Right lobe of liver (tissue), 6 donors: ENCODE data around the gene KRTAP5-6. TPM values are rescaled to one million over a fixed set of nuclear protein-coding genes. Genes with fewer than 3 reads are reported as not detected.

Experiments
- ATAC-seq, 4 donors: fragments of 200-7000 bp; cut with Tn5 transposase; one replicate each; pipeline ENCODE4 v1.9.1; 2020; ENCODE audit warnings: mild to moderate bottlenecking in 4 of 4, moderate library complexity in 4 of 4
- DNase-seq, 3 donors: peaks; one replicate each; pipeline ENCODE4 v3.0.0-alpha.2; 2020
- H3K27ac ChIP-seq, 3 donors: fragments of 200-600 bp; one replicate each; pipeline ENCODE4 v1.8.0; 2022
- H3K27me3 ChIP-seq, 2 donors: fragments of 200-600 bp; one replicate each; pipeline ENCODE4 v1.8.0; 2022
- H3K36me3 ChIP-seq, 4 donors: fragments of 200-600 bp; sonication (generic) in 1 of 4; one replicate each; pipeline versions ENCODE4 v1.5.1 to v1.8.0; 2017 to 2022; ENCODE audit warnings: control low read depth in 1 of 4
- H3K4me1 ChIP-seq, 4 donors: fragments of 200-600 bp; sonication (generic) in 1 of 4; one replicate each; pipeline versions ENCODE4 v1.5.1 to v1.8.0; 2017 to 2022; ENCODE audit warnings: control low read depth in 1 of 4
- H3K4me3 ChIP-seq, 3 donors: fragments of 200-600 bp; one replicate each; pipeline ENCODE4 v1.8.0; 2022
- H3K9me3 ChIP-seq, 4 donors: fragments of 200-600 bp; sonication (generic) in 1 of 4; one replicate each; pipeline versions ENCODE4 v1.5.1 to v1.8.0; 2017 to 2022; ENCODE audit warnings: control low read depth in 1 of 4
- POLR2A ChIP-seq: fragments of 450-650 bp; IDR thresholded peaks from one replicate; pipeline ENCODE4 v1.6.1; 2017; ENCODE audit warnings: antibody characterized with exemption, mild to moderate bottlenecking
- WGBS: methylation state at CpG from one replicate; pipeline ENCODE4 v1.1.6; 2018; ENCODE audit warnings: low coverage, low lambda C conversion rate; ENCODE audit not compliant: insufficient coverage; ENCODE audit errors: missing lambda C conversion rate; 5-methylcytosine and 5-hydroxymethylcytosine counted together
- intact Hi-C, 2 donors: fragments of 100-400 bp; cut with DNase I; formaldehyde crosslinking; loops; one replicate each; pipeline versions ENCODE4 v1.11.2 to v1.14.1; 2022
- total RNA-seq, 6 experiments: library from RNA; depleted of rRNA in 2 of 6; stranded (reverse); fragments of >200 nt in 2 of 6; fragmentation: NEBNext Ultra II Directional in 3 of 6; extraction: Animal tissue kit (Norgen Biotek cat#: 25700) in 3 of 6; gene quantifications; one replicate each; pipeline versions ENCODE4 v1.1.0 to v1.2.4, GENCODE V29; 2016 to 2023
- TF ChIP-seq, protein P1 (sequence below), 4 donors: fragments of 200-600 bp in 3 of 4; fragments of 450-650 bp in 1 of 4; IDR thresholded peaks; one replicate each; pipeline versions ENCODE4 v1.5.1 to v1.8.0; 2016 to 2022; ENCODE audit warnings: antibody characterized with exemption in 4 of 4, mild to moderate bottlenecking in 2 of 4
- donor health status: DM: no; HTN: yes; CAD: no.
- donor health status: DM: no; HTN: no; CAD: no.
- donor health status: DM: no; HTN: no; CAD: no.
- donor health status: DM: no; HTN: yes; CAD: no.
- donor health status: DM: no; HTN: yes; CAD: no.

Gene KRTAP5-6
- total RNA-seq, 6 experiments from 2014 or later, result 0.79 to 1.5 (median 1.2) TPM; not detected in 1

DNA sequence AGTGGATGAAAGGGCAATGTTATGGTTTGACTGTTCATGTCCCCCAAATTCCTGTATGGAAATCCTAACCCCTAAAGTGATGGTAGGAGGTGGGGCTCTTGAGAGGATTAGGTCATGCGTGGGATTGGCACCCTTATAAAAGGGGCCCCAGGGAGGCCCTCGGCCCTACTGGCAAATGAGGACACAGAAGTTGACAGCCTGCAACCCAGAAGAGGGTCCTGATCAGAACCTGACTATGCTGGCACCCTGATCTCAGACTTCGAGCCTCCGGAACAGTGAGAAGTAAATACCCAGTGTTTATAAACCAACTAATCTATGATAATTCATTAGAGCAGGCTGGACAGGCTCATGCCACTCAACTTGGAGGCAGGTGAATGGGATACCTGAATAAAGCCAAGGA is 44.7 kb downstream of the KRTAP5-6 start:
- no peak for TF ChIP-seq POLR2A
- TF ChIP-seq, protein P1, sequence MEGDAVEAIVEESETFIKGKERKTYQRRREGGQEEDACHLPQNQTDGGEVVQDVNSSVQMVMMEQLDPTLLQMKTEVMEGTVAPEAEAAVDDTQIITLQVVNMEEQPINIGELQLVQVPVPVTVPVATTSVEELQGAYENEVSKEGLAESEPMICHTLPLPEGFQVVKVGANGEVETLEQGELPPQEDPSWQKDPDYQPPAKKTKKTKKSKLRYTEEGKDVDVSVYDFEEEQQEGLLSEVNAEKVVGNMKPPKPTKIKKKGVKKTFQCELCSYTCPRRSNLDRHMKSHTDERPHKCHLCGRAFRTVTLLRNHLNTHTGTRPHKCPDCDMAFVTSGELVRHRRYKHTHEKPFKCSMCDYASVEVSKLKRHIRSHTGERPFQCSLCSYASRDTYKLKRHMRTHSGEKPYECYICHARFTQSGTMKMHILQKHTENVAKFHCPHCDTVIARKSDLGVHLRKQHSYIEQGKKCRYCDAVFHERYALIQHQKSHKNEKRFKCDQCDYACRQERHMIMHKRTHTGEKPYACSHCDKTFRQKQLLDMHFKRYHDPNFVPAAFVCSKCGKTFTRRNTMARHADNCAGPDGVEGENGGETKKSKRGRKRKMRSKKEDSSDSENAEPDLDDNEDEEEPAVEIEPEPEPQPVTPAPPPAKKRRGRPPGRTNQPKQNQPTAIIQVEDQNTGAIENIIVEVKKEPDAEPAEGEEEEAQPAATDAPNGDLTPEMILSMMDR (IDR thresholded peaks at IDR 0.05), result no peak
- Histone ChIP-seq H3K4me1 (no peaks in the 10 kb centered on the region), H3K36me3 (no peaks in the 10 kb centered on the region), H3K27ac (no peak overlapping the region), H3K4me3 (no peak overlapping the region), H3K9me3 (peaks cover 0 to 6% (median 1%) of the 10 kb centered on the region in 4 donors), H3K27me3 (no peaks in the 10 kb centered on the region)
- DNase-seq (no peak), ATAC-seq (no peak)
- WGBS, result 64% methylated on average over 3 of the region's 4 CpGs
- intact Hi-C loops, result loop anchor here in 1 of 2 donors (10.0 kb wide), 1 partner anchor 87 kb away; no protein-coding TSS in a partner anchor

GRCh38 chr11:1742371-1742770 is 45.4 kb downstream of the KRTAP5-6 start:
- no peak for TF ChIP-seq POLR2A
- TF ChIP-seq, protein P1 (IDR thresholded peaks at IDR 0.05), result no peak
- no peak for ATAC-seq
- Histone ChIP-seq H3K9me3 (peaks cover 0 to under 1% (median 0%) of the 10 kb centered on the region in 4 donors), H3K36me3 (no peaks in the 10 kb centered on the region), H3K27me3 (no peaks in the 10 kb centered on the region), H3K27ac (no peak overlapping the region), H3K4me1 (no peaks in the 10 kb centered on the region), H3K4me3 (no peak overlapping the region)
- peak in 1 of 3 donors; percentile 26 for DNase-seq
- intact Hi-C loops, result loop anchor here in 1 of 2 donors (10.0 kb wide), 1 partner anchor 88 kb away; no protein-coding TSS in a partner anchor
- WGBS, result 62% methylated on average over 4 of the region's 4 CpGs

DNA sequence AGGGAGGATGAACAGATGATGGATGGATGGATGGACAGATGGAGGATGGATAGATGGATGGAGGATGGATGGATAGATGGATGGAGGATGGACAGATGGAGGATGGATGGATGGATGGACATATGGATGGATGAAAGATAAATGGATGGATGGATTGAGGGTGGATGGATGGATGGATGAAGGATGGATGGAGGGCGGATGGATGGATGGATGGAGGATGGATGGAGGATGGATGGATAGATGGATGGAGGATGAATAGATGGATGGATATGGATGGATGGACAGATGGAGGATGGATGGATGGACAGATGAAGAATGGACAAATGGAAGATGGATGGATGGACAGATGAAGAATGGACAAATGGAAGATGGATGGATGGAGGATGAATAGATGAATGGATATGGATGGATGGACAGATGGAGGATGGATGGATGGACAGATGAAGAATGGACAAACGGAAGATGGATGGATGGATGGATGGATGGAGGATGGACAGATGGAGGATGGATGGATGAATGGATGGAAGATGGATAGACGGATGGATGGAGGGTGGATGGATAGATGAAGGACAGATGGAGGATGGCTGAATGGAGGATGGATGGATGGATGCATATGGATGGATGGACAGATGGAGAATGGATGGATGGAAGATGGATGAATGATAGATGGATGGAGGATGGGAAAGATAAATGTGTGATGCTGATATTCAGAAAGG is 46.0 kb downstream of the KRTAP5-6 start:
- Histone ChIP-seq H3K4me3 (no peak overlapping the region), H3K27me3 (no peaks in the 10 kb centered on the region), H3K4me1 (no peaks in the 10 kb centered on the region), H3K36me3 (no peaks in the 10 kb centered on the region), H3K9me3 (no peaks in the 10 kb centered on the region), H3K27ac (no peak overlapping the region)
- no peak for DNase-seq
- TF ChIP-seq POLR2A, result no peak
- intact Hi-C loops, result loop anchor here in 1 of 2 donors (10.0 kb wide), 1 partner anchor 88 kb away; no protein-coding TSS in a partner anchor
- no peak for ATAC-seq
- 58% methylated on average over 3 of the region's 3 CpGs for WGBS

- peak in 2 of 3 donors; percentile 35 to 44 for DNase-seq
- ATAC-seq, result peak in 1 of 4 donors; percentile 1
- Histone ChIP-seq H3K27ac (no peak overlapping the region), H3K27me3 (no peaks in the 10 kb centered on the region), H3K4me3 (no peak overlapping the region), H3K9me3 (no peaks in the 10 kb centered on the region), H3K36me3 (no peaks in the 10 kb centered on the region), H3K4me1 (no peaks in the 10 kb centered on the region)
- 70% methylated on average over 9 of the region's 10 CpGs for WGBS
- no peak for TF ChIP-seq POLR2A
- TF ChIP-seq, protein P1 (IDR thresholded peaks at IDR 0.05), result no peak
- intact Hi-C loops, result loop anchor here in 1 of 2 donors (10.0 kb wide), 1 partner anchor 89 kb away; no protein-coding TSS in a partner anchor
These were observed 46.7 kb downstream of the KRTAP5-6 start for GRCh38 chr11:1743585-1744136.
